GM13976 (cell line): Measurements from ENCODE around the gene RAB3C.

Source experiments
- DNase-seq: peaks from one replicate; pipeline ENCODE4 v3.0.0; 2012; ENCODE audit warnings: low spot score
- CTCF ChIP-seq: IDR thresholded peaks from 2 replicates; pipeline ENCODE4 v1.5.1; 2012; ENCODE audit warnings: borderline replicate concordance, mild to moderate bottlenecking; ENCODE audit not compliant: insufficient read depth; ENCODE audit errors: extremely low read depth, missing control alignments, control extremely low read depth
- in situ Hi-C: fragments of 300-500 bp; cut with MboI; formaldehyde crosslinking; loops from one replicate; pipeline ENCODE4 v1.12.0; 2022; ENCODE audit warnings: low sequenced_read_pairs, mixed read lengths, inconsistent platforms; ENCODE audit not compliant: unreplicated experiment

RAB3C gene

GRCh38 chr5:58631895-58632294, 49.0 kb downstream of the RAB3C start:
- in situ Hi-C loops = no loop called here
- no peak for TF ChIP-seq CTCF
- no peak for DNase-seq

- TF ChIP-seq CTCF = no peak
- in situ Hi-C loops = no loop called here
- no peak for DNase-seq
These were observed 52.5 kb downstream of the RAB3C start for GRCh38 chr5:58635416-58635815.

- no peak for DNase-seq
- in situ Hi-C loops = no loop called here
- no peak for TF ChIP-seq CTCF
These were observed 57.1 kb downstream of the RAB3C start for GRCh38 chr5:58640011-58640410.

GRCh38 chr5:58641533-58641932, 58.7 kb downstream of the RAB3C start:
- in situ Hi-C loops = no loop called here
- no peak for DNase-seq
- TF ChIP-seq CTCF = no peak

GRCh38 chr5:58648846-58649245, 66.0 kb downstream of the RAB3C start:
- no peak for DNase-seq
- no peak for TF ChIP-seq CTCF
- in situ Hi-C loops = no loop called here

- TF ChIP-seq CTCF = no peak
- no peak for DNase-seq
- in situ Hi-C loops = no loop called here
These were observed 66.8 kb downstream of the RAB3C start for GRCh38 chr5:58649716-58650115.

GRCh38 chr5:58653521-58653920, 70.6 kb downstream of the RAB3C start:
- TF ChIP-seq CTCF = no peak
- in situ Hi-C loops = no loop called here
- DNase-seq = no peak
